HG02763 (cell line): ENCODE measurements around the gene OR52E5.
A peak's percentile ranks its signal among the peaks of the same experiment; 100 is the strongest.

Source experiments
- ATAC-seq: cut with Tn5 transposase; IDR thresholded peaks from one replicate; pipeline ENCODE4 v1.9.1; 2021; ENCODE audit warnings: mild to moderate bottlenecking, moderate library complexity; ENCODE audit not compliant: unreplicated experiment

The OR52E5 gene

DNA sequence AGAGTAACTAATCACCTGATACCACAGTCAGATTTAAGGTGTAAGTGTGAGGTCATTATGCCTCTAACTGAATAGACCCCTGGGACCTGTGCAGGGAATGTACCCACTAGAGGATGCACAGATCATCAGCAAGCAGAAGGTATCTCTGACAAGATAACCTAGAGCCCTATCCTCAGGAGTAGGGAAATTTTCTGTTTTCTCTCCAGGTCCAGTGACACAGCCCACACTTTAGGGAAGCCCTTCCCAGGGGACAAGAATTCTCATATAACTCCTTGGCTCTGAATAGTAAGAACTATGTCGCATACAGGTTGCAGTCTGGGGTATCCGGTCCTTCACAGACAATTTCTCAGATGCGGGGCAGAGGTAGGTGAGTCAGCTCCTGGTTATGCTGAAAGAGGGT is at the start of gene OR52E5:
Gene OR52E5 (plus strand): TSS at position 301 of the 400 bp plus-strand sequence. CDS start 7,569 bp downstream, outside the sequence.
- no peak for ATAC-seq

DNA sequence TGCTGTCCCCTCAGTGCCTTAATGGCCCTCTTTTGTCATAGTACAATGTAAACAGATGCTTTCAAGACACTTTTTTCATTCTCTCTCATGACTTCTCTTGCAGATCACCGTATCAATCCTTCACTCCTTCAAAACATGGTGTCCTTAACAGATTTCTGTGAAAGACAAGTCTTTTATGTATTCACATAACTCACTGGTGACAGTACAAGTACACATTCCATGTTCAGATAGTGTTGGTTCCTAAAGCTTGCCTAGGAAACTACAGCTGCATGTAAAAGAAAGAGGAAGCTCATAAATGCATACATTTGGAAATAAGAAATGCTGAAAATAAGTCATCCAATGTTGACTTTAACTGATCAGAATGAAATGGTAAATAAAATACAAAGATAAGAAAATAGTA is 46.3 kb upstream of the OR52E5 start:
- ATAC-seq: no peak

- no peak for ATAC-seq
Measured at GRCh38 chr11:5847711-5848110, 45.3 kb upstream of the OR52E5 start.

DNA sequence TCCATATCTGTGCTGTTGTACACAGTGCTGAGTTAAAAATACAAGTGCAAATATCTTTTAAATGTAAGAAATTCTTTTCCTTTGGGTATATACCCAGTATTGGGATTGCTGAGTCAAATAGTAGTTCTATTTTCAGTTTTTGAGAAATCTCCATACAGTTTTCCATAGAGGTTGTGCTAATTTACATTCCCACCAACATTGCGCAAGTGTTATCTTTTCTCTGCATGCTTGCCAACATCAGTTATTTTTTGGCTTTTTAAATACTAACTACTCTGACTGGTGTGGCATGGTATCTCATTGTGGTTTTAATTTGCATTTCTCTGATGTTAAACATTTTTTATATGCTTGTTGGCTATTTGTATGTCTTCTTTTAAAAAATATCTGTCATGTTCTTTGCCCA is 42.0 kb upstream of the OR52E5 start:
- no peak for ATAC-seq

- no peak for ATAC-seq
Measured at GRCh38 chr11:5857590-5857989, 35.4 kb upstream of the OR52E5 start, which contains the start of gene OR52E8. OR52E8 (minus strand) TSS chr11:5857690; CDS start chr11:5857690, 0 bp downstream.

DNA sequence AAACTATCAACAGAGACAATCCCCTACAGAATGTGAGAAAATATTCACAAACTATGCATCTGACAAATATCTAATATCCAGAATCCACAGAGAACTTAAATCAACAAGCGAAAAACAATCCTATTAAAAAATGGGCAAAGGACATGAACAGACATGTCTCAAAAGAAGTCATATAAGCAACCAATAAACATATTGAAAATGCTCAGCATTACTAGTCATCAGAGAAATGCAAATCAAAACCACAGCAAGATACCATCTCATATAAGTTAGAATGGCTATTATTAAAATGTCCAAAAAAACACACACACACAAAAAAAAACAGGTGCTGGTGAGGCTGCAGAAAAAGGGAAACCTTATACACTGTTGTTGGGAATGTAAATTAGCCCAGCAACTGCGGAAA is 27.2 kb upstream of the OR52E5 start:
- ATAC-seq: no peak

GRCh38 chr11:5878564-5878963 is 14.4 kb upstream of the OR52E5 start:
- no peak for ATAC-seq

GRCh38 chr11:5880329-5880728 is 12.7 kb upstream of the OR52E5 start, which contains the start of gene OR52E4:
OR52E4 (plus strand) TSS chr11:5880629; CDS start chr11:5884293, 3,664 bp downstream.
- ATAC-seq: no peak

- ATAC-seq: no peak
Measured at GRCh38 chr11:5881756-5882155, 11.3 kb upstream of the OR52E5 start.

DNA sequence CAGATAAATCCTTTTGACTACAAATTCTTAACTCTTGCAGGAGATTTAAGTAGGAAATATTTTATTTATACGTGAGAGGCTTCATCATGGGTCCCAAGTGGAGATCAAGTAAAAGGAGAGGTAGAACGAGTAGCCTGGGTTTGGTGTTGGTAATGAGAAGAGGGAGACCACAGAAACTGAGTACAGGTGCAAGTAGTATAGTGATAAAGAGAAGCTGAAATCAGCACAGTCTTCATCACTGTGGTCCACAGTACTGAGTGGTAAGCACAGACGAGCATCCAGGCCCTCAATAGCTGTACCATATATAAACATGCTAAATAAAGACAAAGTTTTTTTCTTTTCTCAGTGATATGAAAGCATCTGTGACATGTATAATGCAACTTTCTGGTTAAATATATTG is 5.8 kb upstream of the OR52E5 start:
- ATAC-seq: no peak

GRCh38 chr11:5887661-5888060 is 5.3 kb upstream of the OR52E5 start:
- no peak for ATAC-seq

DNA sequence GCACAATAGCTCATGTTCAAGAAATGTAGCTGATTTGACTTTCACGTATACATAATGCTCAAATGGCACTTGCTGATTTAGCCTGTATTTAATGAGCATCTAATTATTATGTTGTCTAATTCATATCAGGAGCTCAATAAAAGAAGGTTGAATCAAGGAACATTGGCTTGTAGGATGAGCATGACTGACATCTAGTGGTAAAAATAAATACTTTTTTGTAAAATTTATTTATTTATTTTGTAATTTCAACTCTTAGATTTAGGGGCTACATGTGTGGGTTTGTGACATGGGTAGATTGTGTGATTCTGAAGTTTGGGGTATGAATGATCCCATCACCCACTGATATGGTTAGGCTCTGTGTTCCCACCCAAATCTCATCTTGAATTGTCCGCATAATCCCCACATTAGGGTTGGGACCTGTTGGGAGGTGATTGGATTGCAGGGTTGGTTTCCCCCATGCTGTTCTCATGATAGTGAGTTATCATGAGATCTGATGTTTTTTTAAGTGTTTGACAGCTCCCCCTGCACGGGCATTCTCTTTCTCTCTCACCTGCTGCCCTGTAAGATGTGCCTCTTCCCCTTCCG is 1.7 kb upstream of the OR52E5 start:
- ATAC-seq: no peak

GRCh38 chr11:5899534-5899933 is 6.5 kb downstream of the OR52E5 start:
- no peak for ATAC-seq

- no peak for ATAC-seq
Measured at GRCh38 chr11:5910540-5910939, 17.5 kb downstream of the OR52E5 start.

DNA sequence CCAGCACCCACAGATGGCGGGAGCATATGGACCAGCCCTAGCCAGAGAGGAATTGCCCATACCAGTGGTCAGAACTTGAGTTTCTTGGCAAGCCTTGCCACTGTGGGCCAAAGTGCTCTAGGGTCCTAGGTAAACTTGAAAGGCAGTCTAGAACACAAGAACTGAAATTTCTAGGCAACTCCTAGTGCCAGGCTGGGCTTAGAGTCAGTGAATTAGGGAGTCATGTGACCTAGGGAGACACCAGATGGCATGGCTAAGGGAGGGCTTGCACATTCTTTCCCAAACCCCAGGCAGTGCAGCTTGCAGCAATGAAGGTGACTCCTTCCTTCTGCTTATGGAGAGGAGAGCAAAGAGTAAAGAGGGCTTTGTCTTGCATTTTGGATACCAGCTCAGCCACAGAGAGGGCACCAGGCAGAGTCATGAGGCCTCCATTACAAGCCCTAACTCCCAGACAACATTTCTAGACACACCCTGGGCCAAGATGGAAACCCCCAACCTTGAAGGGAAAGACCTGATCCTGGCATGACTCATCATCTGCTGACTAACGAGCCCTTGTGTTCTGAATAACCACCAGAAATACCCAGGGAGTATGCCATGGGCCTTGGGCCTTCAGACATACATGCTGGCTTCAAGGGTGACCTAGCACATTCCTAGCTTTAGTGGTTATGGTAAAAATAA is 29.9 kb downstream of the OR52E5 start:
- peak; percentile 73 for ATAC-seq

GRCh38 chr11:5923427-5923776 is 30.4 kb downstream of the OR52E5 start:
- ATAC-seq: peak; percentile 48

GRCh38 chr11:5923794-5924193 is 30.8 kb downstream of the OR52E5 start:
- no peak for ATAC-seq

GRCh38 chr11:5928271-5928670 is 35.3 kb downstream of the OR52E5 start:
- ATAC-seq: no peak

- ATAC-seq: no peak
Measured at GRCh38 chr11:5928811-5929210, 35.8 kb downstream of the OR52E5 start.

GRCh38 chr11:5929571-5930368 is 36.8 kb downstream of the OR52E5 start:
- ATAC-seq: no peak

- ATAC-seq: no peak
Measured at GRCh38 chr11:5930614-5931013, 37.6 kb downstream of the OR52E5 start.

DNA sequence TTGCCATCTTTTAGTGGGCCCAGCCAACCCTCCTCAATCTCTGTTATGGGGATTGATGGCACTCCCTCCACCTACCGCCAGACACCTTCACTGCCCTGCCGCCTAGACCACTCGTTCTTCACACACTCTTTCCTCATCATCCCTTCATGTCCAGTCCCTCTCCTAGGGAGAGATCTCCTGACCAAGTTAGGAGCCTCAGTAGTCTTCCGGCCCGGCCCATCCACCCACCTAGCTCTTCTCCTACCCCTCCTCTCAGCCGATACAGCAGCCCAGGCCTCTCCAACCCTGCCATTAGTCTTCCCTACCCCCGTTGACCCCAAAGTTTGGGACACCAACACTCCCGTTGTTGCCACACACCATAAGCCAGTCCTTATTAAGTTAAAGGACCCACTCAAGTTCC is 38.1 kb downstream of the OR52E5 start:
- ATAC-seq: no peak
